GM23338 (cell line): ENCODE results near the gene TSSC4. TPM values are rescaled to one million over a fixed set of nuclear protein-coding genes. Genes with fewer than 3 reads are reported as not detected.

Source experiments
- ATAC-seq: fragments of 200-7000 bp; cut with Tn5 transposase; 3 replicates; pipeline ENCODE4 v1.9.1; 2020
- DNase-seq: peaks from one replicate; pipeline ENCODE4 v3.0.0-alpha.2; 2015; ENCODE audit warnings: low spot score
- H2AFZ ChIP-seq: fragments of 200-600 bp; sonication (generic); 2 replicates; pipeline ENCODE4 v1.8.0; 2016; ENCODE audit warnings: antibody characterized with exemption, mild to moderate bottlenecking, moderate library complexity
- H3F3A ChIP-seq: fragments of 200-600 bp; sonication (generic); replicated peaks from 2 replicates; pipeline ENCODE4 v1.8.0; 2017; ENCODE audit warnings: antibody characterized with exemption, mixed run types, low read depth
- H3K27ac ChIP-seq: fragments of 200-600 bp; sonication (generic); 2 replicates; pipeline ENCODE4 v1.6.1; 2016; ENCODE audit warnings: low read depth
- H3K27me3 ChIP-seq: fragments of 200-600 bp; sonication (generic); 2 replicates; pipeline ENCODE4 v1.8.0; 2016; ENCODE audit warnings: mild to moderate bottlenecking, mixed run types, moderate library complexity; ENCODE audit not compliant: insufficient read depth
- H3K36me3 ChIP-seq: fragments of 200-600 bp; sonication (generic); 2 replicates; pipeline ENCODE4 v1.8.0; 2016; ENCODE audit warnings: mild to moderate bottlenecking; ENCODE audit not compliant: insufficient read depth
- H3K4me1 ChIP-seq: fragments of 200-600 bp; sonication (generic); 2 replicates; pipeline ENCODE4 v1.8.0; 2016; ENCODE audit warnings: mild to moderate bottlenecking, moderate library complexity; ENCODE audit not compliant: insufficient read depth
- H3K4me2 ChIP-seq: fragments of 200-600 bp; sonication (generic); 2 replicates; pipeline ENCODE4 v1.7.1; 2017; ENCODE audit warnings: mixed run types
- H3K4me3 ChIP-seq: fragments of 200-600 bp; sonication (generic); 2 replicates; pipeline ENCODE4 v1.6.1; 2016; ENCODE audit warnings: mixed run types
- H3K79me2 ChIP-seq: fragments of 200-600 bp; sonication (generic); replicated peaks from 2 replicates; pipeline ENCODE4 v1.8.0; 2017; ENCODE audit warnings: mild to moderate bottlenecking; ENCODE audit not compliant: insufficient read depth
- H3K9me2 ChIP-seq: fragments of 200-600 bp; sonication (generic); 2 replicates; pipeline ENCODE4 v1.8.0; 2017; ENCODE audit not compliant: insufficient read depth
- H4K20me1 ChIP-seq: fragments of 200-600 bp; sonication (generic); replicated peaks from 2 replicates; pipeline ENCODE4 v1.8.0; 2017; ENCODE audit warnings: mild to moderate bottlenecking; ENCODE audit not compliant: insufficient read depth
- H3K27ac Mint-ChIP-seq: 2 replicates; pipeline ENCODE4 v1.8.0; 2020; ENCODE audit warnings: inconsistent platforms, mild to moderate bottlenecking, moderate library complexity, mixed read lengths
- H3K27me3 Mint-ChIP-seq: 3 replicates; pipeline ENCODE4 v1.8.0; 2022; ENCODE audit warnings: low read depth, mild to moderate bottlenecking, moderate library complexity, mixed read lengths, inconsistent platforms; ENCODE audit not compliant: insufficient read depth, poor library complexity
- H3K36me3 Mint-ChIP-seq: 3 replicates; pipeline ENCODE4 v1.8.0; 2021; ENCODE audit warnings: low read depth, mild to moderate bottlenecking, inconsistent platforms, moderate library complexity, mixed read lengths
- H3K4me1 Mint-ChIP-seq: 3 replicates; pipeline ENCODE4 v1.8.0; 2020; ENCODE audit warnings: mild to moderate bottlenecking, inconsistent platforms, mixed read lengths
- H3K4me3 Mint-ChIP-seq: 3 replicates; pipeline ENCODE4 v1.8.0; 2021; ENCODE audit warnings: moderate library complexity, mild to moderate bottlenecking, inconsistent platforms, mixed read lengths
- H3K9me3 Mint-ChIP-seq: 3 replicates; pipeline ENCODE4 v1.8.0; 2020; ENCODE audit warnings: moderate library complexity, mild to moderate bottlenecking, inconsistent platforms, mixed read lengths
- CREB1 ChIP-seq: fragments of 250-450 bp; sonication (Bioruptor Pico); IDR thresholded peaks from 2 replicates; pipeline ENCODE4 v1.5.0; 2020; ENCODE audit warnings: low read depth, mild to moderate bottlenecking, moderate library complexity
- CTCF ChIP-seq, 2 experiments: fragments of 200-600 bp in 1 of 2; sonication (generic) in 1 of 2; conservative IDR thresholded peaks; 2 replicates each; pipeline versions ENCODE4 v1.5.1 to v1.6.1; 2016 to 2017; ENCODE audit warnings: antibody characterized with exemption in 2 of 2, low read depth in 2 of 2, mild to moderate bottlenecking in 2 of 2, moderate library complexity in 1 of 2
- EZH2 ChIP-seq: fragments of 200-600 bp; sonication (generic); IDR thresholded peaks from one replicate; pipeline ENCODE4 v1.8.0; 2017; ENCODE audit warnings: antibody characterized with exemption, mild to moderate bottlenecking, low read depth; ENCODE audit not compliant: unreplicated experiment
- EZH2phosphoT487 ChIP-seq: fragments of 200-600 bp; sonication (generic); IDR thresholded peaks from one replicate; pipeline ENCODE4 v1.8.1; 2018; ENCODE audit warnings: antibody characterized with exemption; ENCODE audit not compliant: unreplicated experiment
- JUNB ChIP-seq: IDR thresholded peaks from one replicate; pipeline ENCODE4 v1.6.1; 2016; ENCODE audit warnings: antibody characterized with exemption; ENCODE audit not compliant: unreplicated experiment
- NANOG ChIP-seq: IDR thresholded peaks from 2 replicates; pipeline ENCODE4 v1.6.1; 2016; ENCODE audit warnings: antibody characterized with exemption, borderline replicate concordance
- POLR2AphosphoS5 ChIP-seq: IDR thresholded peaks from 2 replicates; pipeline ENCODE4 v1.6.1; 2016; ENCODE audit warnings: antibody characterized with exemption, low read depth
- REST ChIP-seq: IDR thresholded peaks from one replicate; pipeline ENCODE4 v1.6.1; 2018; ENCODE audit warnings: antibody characterized with exemption; ENCODE audit not compliant: unreplicated experiment
- STAT1 ChIP-seq: IDR thresholded peaks from one replicate; pipeline ENCODE4 v1.6.1; 2016; ENCODE audit warnings: antibody characterized with exemption; ENCODE audit not compliant: unreplicated experiment
- ZNF114 ChIP-seq: fragments of 250-450 bp; sonication (Bioruptor Pico); IDR thresholded peaks from 2 replicates; pipeline ENCODE4 v1.5.0; 2020; ENCODE audit warnings: mild to moderate bottlenecking, moderate library complexity
- ZNF331 ChIP-seq: fragments of 250-450 bp; sonication (Bioruptor Pico); IDR thresholded peaks from 2 replicates; pipeline ENCODE4 v1.5.0; 2020; ENCODE audit warnings: low read depth, mild to moderate bottlenecking, moderate library complexity
- ZNF462 ChIP-seq: fragments of 250-450 bp; sonication (Bioruptor Pico); IDR thresholded peaks from 2 replicates; pipeline ENCODE4 v1.5.0; 2020; ENCODE audit warnings: mild to moderate bottlenecking, moderate library complexity
- long read RNA-seq: library from polyadenylated mRNA; unstranded; transcript quantifications from one replicate; pipeline ENCODE4 v2.0.0, GENCODE V29; 2020; ENCODE audit not compliant: unreplicated experiment
- polyA plus RNA-seq: library from polyadenylated mRNA; unstranded; fragments of >200 nt; fragmentation: Nextera tagmentation; extraction: Ambion mirVana; gene quantifications from 2 replicates; pipeline ENCODE4 v1.2.1, GENCODE V29; 2016
- total RNA-seq: library from RNA; depleted of rRNA; stranded (reverse); fragments of >200 nt; shearing (Covaris generic); gene quantifications from 2 replicates; pipeline ENCODE4 v1.2.3, GENCODE V29; 2014; rRNA removed
- TF ChIP-seq, protein P1 (sequence below): IDR thresholded peaks from 2 replicates; pipeline ENCODE4 v1.6.1; 2016; ENCODE audit warnings: antibody characterized with exemption

Gene TSSC4
- 27.7 and 44.3 TPM in 2 replicates for total RNA-seq
- polyA plus RNA-seq = 27.5 and 31.3 TPM in 2 replicates
- long read RNA-seq, transcript TSSC4-201 (3 exons, 1,686 nt) = major isoform, 35 of 40 reads
- long read RNA-seq, partial matches to known transcripts = 1 of 40 reads
- long read RNA-seq, other reads (novel, unspliced or antisense) = 2 of 40 reads

DNA sequence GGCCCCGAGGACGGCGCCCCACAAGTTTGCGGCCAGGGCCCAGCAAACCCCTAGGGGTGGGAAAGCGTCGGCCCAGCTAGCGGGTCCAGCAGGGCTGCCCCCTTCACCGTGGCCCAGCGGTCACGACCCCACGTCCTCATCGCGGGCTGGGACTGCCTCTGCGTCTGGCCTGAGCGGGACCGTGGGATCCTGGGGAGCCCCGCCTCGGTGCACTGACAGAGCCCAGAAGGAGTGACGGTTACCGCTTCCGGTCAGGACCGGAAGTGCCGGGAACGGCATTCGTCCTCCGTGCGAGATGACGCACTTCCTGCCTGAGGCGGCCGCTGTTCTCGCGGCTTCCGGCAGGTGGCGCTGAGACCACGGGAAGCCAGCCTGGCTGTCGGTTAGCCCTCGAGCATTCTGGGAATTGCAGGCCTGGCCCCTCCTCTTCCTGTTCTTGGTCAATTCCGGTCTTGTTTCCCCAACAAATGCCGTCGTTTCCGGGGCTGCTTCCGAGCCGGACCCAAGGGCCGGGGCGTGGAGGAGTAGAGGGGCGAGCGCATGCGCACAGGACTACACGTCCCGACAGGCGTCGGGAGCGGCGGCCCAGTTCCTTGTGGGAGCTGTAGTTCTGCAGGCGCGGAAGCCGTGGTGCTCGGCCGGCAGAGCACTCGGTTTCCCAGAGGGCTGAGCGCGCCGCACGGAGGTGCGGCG, at the start of gene TSSC4:
TSSC4 (plus strand) TSS at position 682 of the 693 bp plus-strand sequence. CDS start 1,884 bp downstream, outside the sequence.
- no peaks in the 10 kb centered on the region; the same call in 1 of the 2 replicates for H3K36me3 ChIP-seq
- DNase-seq (peak; percentile 100), ATAC-seq (peak; percentile 86)
- H3K9me3 Mint-ChIP-seq = no peaks in the 10 kb centered on the region
- peak within 1 kb of the TSS; percentile 89 for H3K4me3 Mint-ChIP-seq
- H3K27ac Mint-ChIP-seq = peak within 1 kb of the TSS; percentile 91
- peak within 1 kb of the TSS; percentile 89 for H3K27ac ChIP-seq
- H2AFZ ChIP-seq = peak within 1 kb of the TSS; percentile 34
- H3K4me2 ChIP-seq = peak within 1 kb of the TSS; percentile 95
- no peaks in the 10 kb centered on the region for H3F3A ChIP-seq
- H3K27me3 ChIP-seq = no peaks in the 10 kb centered on the region
- H3K4me3 ChIP-seq = peak within 1 kb of the TSS; percentile 96
- peaks cover 6% of the 10 kb centered on the region; the same call in 1 of the 2 replicates for H3K4me1 ChIP-seq
- H3K79me2 ChIP-seq = peaks cover 12% of the 10 kb centered on the region
- H3K9me2 ChIP-seq = no peaks in the 10 kb centered on the region
- TF ChIP-seq EZH2 (no peak), CTCF (conservative IDR thresholded peaks at IDR 0.05; ENCODE audit: low read depth in 2 of 2) (peak; percentile 81 to 99), POLR2AphosphoS5 (peak; percentile 79), CREB1 (peak; percentile 95), ZNF462 (no peak), NANOG (no peak), ZNF331 (CRISPR knock-in tag) (no peak), STAT1 (no peak), ZNF114 (CRISPR knock-in tag) (no peak), EZH2phosphoT487 (no peak), REST (no peak), JUNB (no peak)
- TF ChIP-seq, protein P1, sequence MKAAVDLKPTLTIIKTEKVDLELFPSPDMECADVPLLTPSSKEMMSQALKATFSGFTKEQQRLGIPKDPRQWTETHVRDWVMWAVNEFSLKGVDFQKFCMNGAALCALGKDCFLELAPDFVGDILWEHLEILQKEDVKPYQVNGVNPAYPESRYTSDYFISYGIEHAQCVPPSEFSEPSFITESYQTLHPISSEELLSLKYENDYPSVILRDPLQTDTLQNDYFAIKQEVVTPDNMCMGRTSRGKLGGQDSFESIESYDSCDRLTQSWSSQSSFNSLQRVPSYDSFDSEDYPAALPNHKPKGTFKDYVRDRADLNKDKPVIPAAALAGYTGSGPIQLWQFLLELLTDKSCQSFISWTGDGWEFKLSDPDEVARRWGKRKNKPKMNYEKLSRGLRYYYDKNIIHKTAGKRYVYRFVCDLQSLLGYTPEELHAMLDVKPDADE = peak; percentile 99
- no peaks in the 10 kb centered on the region for H4K20me1 ChIP-seq
- H3K4me1 Mint-ChIP-seq = peaks cover 3% of the 10 kb centered on the region; the same call in 2 of the 3 replicates
- H3K27me3 Mint-ChIP-seq = peaks cover 14% of the 10 kb centered on the region
- H3K36me3 Mint-ChIP-seq = peaks cover 19% of the 10 kb centered on the region; the same call in 2 of the 3 replicates
